ENCODE measurements around the gene AKAP13.
"Not testable (repeated sequence)": the region's sequence is repeated elsewhere in the genome, so short reads cannot be mapped to it uniquely, and the experiment has no call there.

The AKAP13 gene

GRCh38 chr15:85625166-85625830 is 244.9 kb downstream of the AKAP13 start:
- DNase-seq (ENCODE audit: low read depth) = no peak

GRCh38 chr15:85625856-85626255 is 245.5 kb downstream of the AKAP13 start:
- DNase-seq (ENCODE audit: low read depth) = peak; percentile 64

GRCh38 chr15:85627213-85627935 is 247.0 kb downstream of the AKAP13 start:
- no peak for DNase-seq (ENCODE audit: low read depth)

DNA sequence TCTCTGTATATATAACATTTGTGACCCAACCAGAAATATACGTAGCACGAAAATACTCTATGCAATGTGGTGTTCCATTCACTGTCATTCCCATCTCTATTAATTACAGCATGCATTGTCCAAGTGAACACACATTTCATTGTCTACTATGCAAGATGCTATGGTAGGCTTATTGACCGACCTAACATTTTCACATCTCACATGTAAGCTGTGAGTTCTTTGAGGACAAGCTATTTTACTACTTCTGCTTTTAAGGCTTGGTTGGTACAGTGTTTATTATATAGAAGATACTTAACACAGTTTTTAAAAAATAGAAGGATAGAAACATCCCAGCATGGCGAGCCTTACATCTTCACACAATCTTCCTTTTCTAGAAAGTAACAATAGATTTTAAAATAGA is 249.9 kb downstream of the AKAP13 start:
- DNase-seq (ENCODE audit: low read depth) = no peak

DNA sequence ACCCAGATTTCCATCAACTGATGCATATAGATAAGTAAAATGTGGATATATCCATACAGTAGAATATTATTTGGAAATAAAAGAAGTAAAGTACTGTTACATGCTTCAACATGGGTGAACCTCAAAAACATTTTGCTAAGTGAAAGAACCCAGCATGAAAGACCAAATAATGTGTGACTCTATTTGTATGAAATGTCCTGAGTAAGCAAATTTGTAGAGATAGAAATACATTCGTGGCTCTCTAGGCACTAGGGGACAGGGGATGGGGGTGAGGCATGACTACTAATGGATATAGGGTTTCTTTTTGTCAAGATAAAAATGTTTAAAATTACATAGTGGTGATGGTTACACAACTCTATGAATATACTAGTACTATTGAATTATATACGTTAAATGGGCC is 250.6 kb downstream of the AKAP13 start:
- no peak for DNase-seq (ENCODE audit: low read depth)

DNA sequence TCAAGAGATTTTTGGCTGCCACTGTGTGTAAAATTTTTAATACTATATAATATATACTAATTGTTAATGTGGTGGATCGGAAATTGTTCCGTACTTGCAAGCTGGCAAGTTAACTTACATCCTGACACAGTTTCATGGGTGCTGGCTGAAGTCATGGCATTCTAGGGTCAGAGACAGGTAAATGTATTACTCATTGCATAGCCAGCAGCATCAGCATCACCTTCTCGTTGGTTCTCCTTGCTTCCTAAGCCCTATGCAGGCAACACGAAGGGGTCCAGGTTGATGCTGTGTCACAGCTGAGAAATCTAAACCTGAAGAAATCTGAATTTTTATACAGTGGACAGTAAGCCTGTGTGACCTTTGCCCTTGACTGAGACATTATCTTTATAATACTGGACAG is 251.6 kb downstream of the AKAP13 start:
- DNase-seq (ENCODE audit: low read depth) = no peak

- no peak for DNase-seq (ENCODE audit: low read depth)
These were observed 253.5 kb downstream of the AKAP13 start for GRCh38 chr15:85633859-85634258.

DNA sequence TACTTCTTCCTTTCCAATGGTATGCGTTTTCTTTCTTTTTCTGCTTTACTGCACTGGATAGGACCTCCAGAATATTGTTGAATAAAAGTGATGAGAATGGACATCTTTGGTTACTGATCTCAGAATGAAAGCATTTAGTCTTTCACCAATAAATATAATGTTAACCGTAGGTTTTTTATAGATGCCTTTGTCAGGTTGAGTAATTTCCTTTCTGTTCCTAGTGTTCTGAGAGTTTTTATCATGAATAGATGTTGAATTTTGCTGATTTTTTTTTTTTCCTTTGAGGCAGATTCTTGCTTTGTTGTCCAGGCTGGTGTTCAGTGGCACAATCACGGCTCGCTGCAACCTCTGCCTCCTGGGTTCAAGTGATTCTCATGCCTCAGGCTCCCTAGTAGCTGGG is 255.9 kb downstream of the AKAP13 start:
- peak; percentile 27 for DNase-seq (ENCODE audit: low read depth)

- peak; percentile 71 for DNase-seq (ENCODE audit: low read depth)
These were observed 259.5 kb downstream of the AKAP13 start for GRCh38 chr15:85639752-85640381.

DNA sequence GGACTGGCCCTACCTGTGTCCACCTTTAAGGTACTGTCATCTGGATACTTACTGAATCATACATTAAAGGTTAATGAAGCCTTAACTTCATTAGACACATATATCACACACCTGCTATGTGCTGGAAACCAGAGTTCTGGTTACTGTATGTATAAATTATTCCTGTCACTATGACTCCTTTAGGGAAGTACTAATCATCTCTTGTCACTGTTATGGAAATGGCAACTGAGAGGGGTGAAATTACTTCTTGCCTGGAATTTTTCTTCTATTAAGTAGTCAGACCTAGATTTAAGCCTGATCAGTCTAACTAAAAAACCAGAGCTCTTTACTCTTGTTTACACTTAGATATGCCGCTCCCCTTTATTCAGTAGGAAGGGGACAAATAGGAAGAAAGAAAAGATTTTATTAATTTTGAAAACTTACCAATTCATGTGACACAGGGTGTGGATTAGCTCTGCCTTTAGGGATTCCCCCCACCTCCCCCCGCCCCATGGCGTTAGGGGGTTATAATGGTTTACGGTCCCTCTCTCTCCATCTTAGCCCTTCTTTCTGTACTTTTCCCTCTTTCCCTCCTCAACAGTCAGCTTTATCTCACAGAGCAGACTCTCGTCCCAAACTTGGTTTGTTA is 261.8 kb downstream of the AKAP13 start:
- DNase-seq (ENCODE audit: low read depth) = no peak

- no peak for DNase-seq (ENCODE audit: low read depth)
These were observed 262.3 kb downstream of the AKAP13 start for GRCh38 chr15:85642693-85643066.

DNA sequence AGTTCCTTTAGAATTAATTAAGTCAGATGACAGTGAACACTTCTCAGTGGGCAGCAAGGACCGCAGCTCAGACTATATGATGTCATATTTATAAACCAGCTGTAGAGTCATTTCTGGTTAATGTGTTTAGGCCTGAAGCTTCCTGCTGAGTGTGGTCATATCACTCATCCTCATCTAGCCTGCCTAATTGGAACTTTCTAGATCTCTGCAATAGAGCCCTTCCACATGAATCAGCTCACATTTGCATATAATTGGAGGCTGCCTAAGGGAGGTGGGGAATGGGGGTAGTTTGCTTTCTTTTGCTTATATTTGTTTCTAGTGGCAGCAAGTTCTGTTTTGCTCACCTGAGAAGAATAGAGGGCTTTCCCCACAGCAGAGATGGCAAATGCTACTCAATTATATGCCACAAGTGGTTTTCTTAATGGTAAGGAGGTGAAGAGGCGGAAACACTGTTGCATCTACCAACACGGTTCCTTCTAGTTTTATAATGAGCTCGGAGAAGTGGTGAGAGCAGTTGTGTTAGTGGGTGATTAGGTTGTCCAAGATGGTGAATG is 266.2 kb downstream of the AKAP13 start:
- DNase-seq (ENCODE audit: low read depth) = peak; percentile 80

DNA sequence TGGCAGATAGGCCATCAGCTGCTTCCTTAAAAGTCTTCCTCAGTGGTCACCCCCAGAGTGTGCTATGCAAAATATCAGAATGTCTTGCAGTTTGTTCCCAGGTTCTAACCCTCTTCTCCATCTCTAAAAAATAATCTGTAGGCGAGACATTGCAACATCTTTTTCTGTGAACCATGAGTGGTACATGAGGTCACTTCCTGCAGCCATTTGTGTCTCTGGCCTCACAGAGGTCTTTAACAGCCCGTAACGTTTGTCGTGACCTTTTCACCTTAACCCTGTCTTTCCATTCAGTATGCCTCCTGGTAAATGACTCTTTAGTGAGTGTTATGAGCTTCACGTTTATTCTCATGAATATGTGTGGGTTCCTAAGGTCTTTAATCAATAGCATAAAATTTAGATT is 269.0 kb downstream of the AKAP13 start:
- peak; percentile 91 for DNase-seq (ENCODE audit: low read depth)

- no peak for DNase-seq (ENCODE audit: low read depth)
These were observed 271.1 kb downstream of the AKAP13 start for GRCh38 chr15:85651548-85651947.

DNA sequence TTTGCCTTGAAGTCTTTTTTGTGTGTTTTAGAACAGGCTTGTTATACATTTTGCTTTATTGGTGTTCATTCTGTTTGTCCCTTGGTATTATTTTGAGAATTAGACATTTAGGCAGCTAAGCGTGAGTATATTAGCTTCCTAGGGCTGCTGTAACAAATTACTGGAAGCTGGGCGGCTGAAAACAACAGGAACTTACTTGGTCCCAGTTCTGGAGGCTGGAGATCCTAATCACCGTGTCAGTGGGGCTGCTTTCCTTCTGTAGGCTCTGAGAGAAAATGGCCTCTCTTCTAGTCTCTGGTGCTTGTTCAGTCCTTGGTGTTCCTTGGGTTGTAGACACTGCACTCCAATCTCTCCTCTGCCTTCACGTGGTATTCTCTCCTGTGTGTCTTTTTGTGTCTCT is 272.1 kb downstream of the AKAP13 start:
- DNase-seq (ENCODE audit: low read depth) = no peak

DNA sequence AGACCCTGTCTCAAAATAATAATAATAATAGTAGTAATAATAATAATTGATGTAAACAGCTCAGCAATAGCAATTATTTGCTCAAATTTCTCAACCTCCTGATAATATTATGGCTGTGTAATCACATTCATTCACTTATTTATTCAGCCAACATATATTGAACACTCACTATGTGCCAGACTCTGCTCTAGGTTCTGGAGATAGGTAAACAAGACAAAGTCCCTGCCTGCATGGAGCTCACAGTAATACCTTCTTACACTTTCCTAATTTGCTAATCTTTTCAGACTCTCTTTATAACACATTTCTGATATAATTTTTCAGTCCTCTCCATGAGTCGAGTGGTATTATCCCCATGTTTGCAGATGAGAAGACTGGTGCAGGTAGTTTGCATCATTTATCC is 276.7 kb downstream of the AKAP13 start:
- DNase-seq (ENCODE audit: low read depth) = no peak

GRCh38 chr15:85658816-85659215 is 278.4 kb downstream of the AKAP13 start:
- DNase-seq (ENCODE audit: low read depth) = no peak

DNA sequence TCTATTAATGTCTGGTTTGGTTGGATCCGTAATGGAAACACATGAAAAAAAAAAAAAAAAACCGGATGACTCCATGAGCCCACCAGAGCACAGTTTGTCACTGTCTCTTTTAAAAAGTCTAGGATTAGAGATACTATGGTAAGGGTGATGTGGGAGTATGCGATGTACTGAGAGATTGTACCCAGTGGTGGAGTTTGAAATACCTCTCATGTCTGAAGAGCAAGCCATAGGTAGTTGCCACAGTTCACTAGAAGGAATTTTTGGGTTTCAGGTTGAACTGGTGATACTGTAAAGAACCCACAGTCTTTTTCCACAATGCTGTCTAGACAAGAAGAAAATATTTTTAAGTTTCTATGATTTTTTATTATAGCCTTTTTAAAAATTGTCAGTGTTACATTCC is 281.5 kb downstream of the AKAP13 start:
- DNase-seq (ENCODE audit: low read depth) = no peak

DNA sequence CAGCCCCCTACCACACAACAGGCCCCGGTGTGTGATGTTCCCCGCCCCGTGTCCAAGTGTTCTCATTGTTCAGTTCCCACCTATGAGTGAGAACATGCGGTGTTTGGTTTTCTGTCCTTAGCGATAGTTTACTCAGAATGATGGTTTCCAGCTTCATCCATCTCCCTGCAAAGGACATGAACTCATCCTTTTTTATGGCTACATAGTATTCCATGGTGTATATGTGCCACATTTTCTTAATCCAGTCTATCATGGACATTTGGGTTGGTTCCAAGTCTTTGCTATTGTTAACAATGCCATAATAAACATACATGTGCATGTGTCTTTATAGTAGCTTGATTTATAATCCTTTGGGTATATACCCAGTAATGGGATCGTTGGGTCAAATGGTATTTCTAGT is 285.3 kb downstream of the AKAP13 start:
- not testable (repeated sequence) for DNase-seq (ENCODE audit: low read depth)

DNA sequence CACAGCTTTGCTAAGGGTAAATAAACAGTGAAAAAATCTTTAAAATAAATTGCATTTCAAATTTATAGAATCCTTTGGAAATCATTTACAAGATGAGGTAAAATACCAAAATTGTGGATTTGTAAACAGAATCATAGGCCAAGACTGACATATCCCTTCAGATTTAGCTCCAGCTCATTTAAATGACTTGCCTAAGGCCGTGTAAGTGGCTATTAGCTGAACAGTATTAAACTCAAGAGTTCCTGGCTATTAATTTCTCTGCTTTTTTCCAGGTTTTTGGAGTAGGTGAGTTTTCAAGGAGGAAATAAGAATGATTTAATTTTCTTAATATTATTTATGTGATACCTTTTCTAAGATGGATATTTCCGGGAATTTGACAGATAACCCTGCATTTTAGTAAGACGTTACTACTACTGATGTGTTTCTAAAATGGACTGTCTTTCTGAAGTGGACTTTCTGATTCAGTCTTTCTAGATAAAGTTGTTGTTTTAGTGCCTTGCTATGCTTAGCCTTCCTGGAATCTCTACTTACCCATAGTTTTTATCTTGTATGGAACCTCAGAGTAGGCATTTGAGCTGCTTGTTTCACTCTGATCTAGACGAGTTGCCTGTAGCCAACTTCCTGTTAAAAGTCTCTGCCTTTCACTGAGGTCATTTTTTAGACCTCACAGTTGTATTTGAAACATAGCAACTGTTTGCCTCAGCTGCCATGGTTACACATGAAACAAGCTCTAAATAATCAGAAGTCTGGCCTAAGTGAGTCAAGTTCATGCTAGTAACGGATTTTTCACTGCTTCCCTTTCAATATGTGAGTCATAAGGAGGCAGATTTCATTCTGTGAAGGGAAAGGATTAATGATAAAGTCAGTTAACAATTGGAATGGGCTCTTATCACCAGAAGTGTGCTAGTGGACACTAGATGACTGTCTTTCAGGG is 287.4 kb downstream of the AKAP13 start:
- peak; percentile 98 for DNase-seq (ENCODE audit: low read depth)

- DNase-seq (ENCODE audit: low read depth) = no peak
These were observed 290.8 kb downstream of the AKAP13 start for GRCh38 chr15:85671156-85671555.

Data from ELR (cell line).